ENCODE results near the gene SURF1. TPM values are rescaled to one million over a fixed set of nuclear protein-coding genes. Genes with fewer than 3 reads are reported as not detected.

The SURF1 gene
- total and polyA plus RNA-seq, 7 donors, result 27.7 to 127 (median 54.9) TPM

GRCh38 chr9:133347985-133348717 is 8.1 kb downstream of the SURF1 start, which contains the start of the genes MED22 and RPL7A:
MED22 (minus strand) TSS chr9:133348131; CDS start chr9:133346662, 1,469 bp downstream.
RPL7A (plus strand) TSS chr9:133348218; CDS start chr9:133348244, 26 bp downstream.
- ATAC-seq (peak; percentile 87 to 93 (median 90)), DNase-seq (peak; percentile 91 to 95)
- Histone ChIP-seq H3K36me3 (ENCODE audit: insufficient read depth in 1 of 2, low read depth in 1 of 2) (peaks cover 11 to 79% of the 10 kb centered on the region in 2 donors), H3K9me3 (no peaks in the 10 kb centered on the region), H3K4me1 (peaks cover 29% of the 10 kb centered on the region), H3K27ac (peak within 1 kb of the TSS; percentile 91), H3K4me3 (peak within 1 kb of the TSS; percentile 97), H3K27me3 (ENCODE audit: insufficient read depth in 3 of 3, low read length in 2 of 3) (no peaks in the 10 kb centered on the region)
- 0% methylated on average over 61 to 64 of the region's 64 CpGs for WGBS, 3 donors
- TF ChIP-seq CTCF (IDR thresholded peaks at IDR 0.05), result no peak
- intact Hi-C loops (cut with DNase I), result loop anchor here in 1 of 2 donors (5.0 kb wide), 1 partner anchor 129 kb away; the partner anchor contains the start of gene SLC2A6

- Histone ChIP-seq H3K4me1 (peaks cover 29% of the 10 kb centered on the region), H3K36me3 (ENCODE audit: insufficient read depth in 1 of 2, low read depth in 1 of 2) (peaks cover 12 to 79% of the 10 kb centered on the region in 2 donors), H3K4me3 (peak overlapping the region; percentile 97), H3K27ac (peak overlapping the region; percentile 91), H3K9me3 (no peaks in the 10 kb centered on the region), H3K27me3 (ENCODE audit: insufficient read depth in 3 of 3, low read length in 2 of 3) (no peaks in the 10 kb centered on the region)
- peak in 1 of 2 donors; percentile 50 for DNase-seq
- intact Hi-C loops (cut with DNase I), result loop anchor here in 1 of 2 donors (5.0 kb wide), 1 partner anchor 130 kb away; the partner anchor contains the start of gene SLC2A6
- no peak for TF ChIP-seq CTCF (IDR thresholded peaks at IDR 0.05)
- peak; percentile 46 to 70 (median 58) for ATAC-seq
- 0 to 1% (median 0%) methylated on average over 30 to 41 of the region's 41 CpGs for WGBS, 3 donors
Observed at GRCh38 chr9:133347515-133347984, 8.7 kb downstream of the SURF1 start.

GRCh38 chr9:133346021-133346785 is 10.1 kb downstream of the SURF1 start:
- Histone ChIP-seq H3K4me3 (peak overlapping the region; percentile 97), H3K27ac (peak overlapping the region; percentile 91), H3K9me3 (no peaks in the 10 kb centered on the region), H3K36me3 (ENCODE audit: insufficient read depth in 1 of 2, low read depth in 1 of 2) (peaks cover 12 to 79% of the 10 kb centered on the region in 2 donors), H3K4me1 (peaks cover 29% of the 10 kb centered on the region), H3K27me3 (ENCODE audit: insufficient read depth in 3 of 3, low read length in 2 of 3) (no peaks in the 10 kb centered on the region)
- intact Hi-C loops (cut with DNase I), result loop anchor here in 1 of 2 donors (5.0 kb wide), 1 partner anchor 131 kb away; the partner anchor contains the start of gene SLC2A6
- no peak for DNase-seq
- ATAC-seq, result no peak
- WGBS, 3 donors, result 54 to 69% (median 60%) methylated on average over 15 of the region's 15 CpGs
- no peak for TF ChIP-seq CTCF (IDR thresholded peaks at IDR 0.05)

GRCh38 chr9:133345596-133345995 is 10.7 kb downstream of the SURF1 start:
- Histone ChIP-seq H3K36me3 (ENCODE audit: insufficient read depth in 1 of 2, low read depth in 1 of 2) (peaks cover 12 to 79% of the 10 kb centered on the region in 2 donors), H3K4me3 (no peak overlapping the region), H3K4me1 (peaks cover 26% of the 10 kb centered on the region), H3K27ac (no peak overlapping the region), H3K27me3 (ENCODE audit: insufficient read depth in 3 of 3, low read length in 2 of 3) (no peaks in the 10 kb centered on the region), H3K9me3 (no peaks in the 10 kb centered on the region)
- TF ChIP-seq CTCF (IDR thresholded peaks at IDR 0.05), result no peak
- intact Hi-C loops (cut with DNase I), result loop anchor here in 1 of 2 donors (5.0 kb wide), 1 partner anchor 132 kb away; the partner anchor contains the start of gene SLC2A6
- 91 to 96% (median 92%) methylated on average over 6 of the region's 6 CpGs for WGBS, 3 donors
- ATAC-seq, result no peak
- DNase-seq, result no peak

Measured in psoas muscle (tissue), 8 donors.